ENCODE data around the gene SLC10A2. TPM values are rescaled to one million over a fixed set of nuclear protein-coding genes. Genes with fewer than 3 reads are reported as not detected.

Gene SLC10A2
- total RNA-seq, 1 donor from 2014 or later: not detected

- intact Hi-C loops (cut with DNase I): no loop called here
- ATAC-seq (no peak), DNase-seq (ENCODE audit: low spot score) (no peak)
Observed at GRCh38 chr13:103002279-103002678, 63.9 kb downstream of the SLC10A2 start.

- no peak for ATAC-seq
- intact Hi-C loops (cut with DNase I): no loop called here
- no peak for DNase-seq (ENCODE audit: low spot score)
Observed at GRCh38 chr13:103000157-103000556, 66.1 kb downstream of the SLC10A2 start.

GRCh38 chr13:102999499-102999898 is 66.7 kb downstream of the SLC10A2 start:
- intact Hi-C loops (cut with DNase I): no loop called here
- DNase-seq (ENCODE audit: low spot score) (no peak), ATAC-seq (no peak)

Other genes with a start within 250 kb of the SLC10A2 start
- 59.8 TPM for gene ERCC5, start 220.4 kb downstream of the SLC10A2 start, total RNA-seq